Left ventricle myocardium inferior (tissue), 1 donor: ENCODE measurements around the gene TMBIM4. TPM values are rescaled to one million over a fixed set of nuclear protein-coding genes. Genes with fewer than 3 reads are reported as not detected.

ENCODE experiments used
- DNase-seq: peaks from one replicate; pipeline ENCODE4 v3.0.0-alpha.2; 2020
- H3K27ac ChIP-seq: fragments of 200-600 bp; replicated peaks from 2 replicates; pipeline ENCODE4 v1.8.0; 2021
- H3K27me3 ChIP-seq: fragments of 200-600 bp; 2 replicates; pipeline ENCODE4 v1.8.0; 2021; ENCODE audit warnings: low read depth
- H3K36me3 ChIP-seq: fragments of 200-600 bp; 2 replicates; pipeline ENCODE4 v1.8.0; 2021
- H3K4me1 ChIP-seq: fragments of 200-600 bp; 2 replicates; pipeline ENCODE4 v1.8.0; 2021
- H3K4me3 ChIP-seq: fragments of 200-600 bp; 2 replicates; pipeline ENCODE4 v1.8.0; 2021; ENCODE audit warnings: mild to moderate bottlenecking, moderate library complexity
- H3K9me3 ChIP-seq: fragments of 200-600 bp; replicated peaks from 2 replicates; pipeline ENCODE4 v1.8.0; 2021
- intact Hi-C: fragments of 100-400 bp; cut with micrococcal nuclease; formaldehyde crosslinking; loops from one replicate; pipeline ENCODE4 v1.11.0; 2022
- total RNA-seq: library from RNA; stranded (reverse); fragmentation: NEBNext Ultra II Directional; extraction: Animal tissue kit (Norgen Biotek cat#: 25700); gene quantifications from one replicate; pipeline ENCODE4 v1.2.1, GENCODE V29; 2021
- TF ChIP-seq, protein P1 (sequence below): fragments of 200-600 bp; IDR thresholded peaks from 2 replicates; pipeline ENCODE4 v1.8.0; 2021; ENCODE audit warnings: antibody characterized with exemption, mild to moderate bottlenecking, borderline replicate concordance
- donor health status: DM: no; HTN: yes; CAD: no; lungs with severe emphysema.

Gene TMBIM4
- total RNA-seq, 1 donor from 2014 or later = 74.5 TPM

DNA sequence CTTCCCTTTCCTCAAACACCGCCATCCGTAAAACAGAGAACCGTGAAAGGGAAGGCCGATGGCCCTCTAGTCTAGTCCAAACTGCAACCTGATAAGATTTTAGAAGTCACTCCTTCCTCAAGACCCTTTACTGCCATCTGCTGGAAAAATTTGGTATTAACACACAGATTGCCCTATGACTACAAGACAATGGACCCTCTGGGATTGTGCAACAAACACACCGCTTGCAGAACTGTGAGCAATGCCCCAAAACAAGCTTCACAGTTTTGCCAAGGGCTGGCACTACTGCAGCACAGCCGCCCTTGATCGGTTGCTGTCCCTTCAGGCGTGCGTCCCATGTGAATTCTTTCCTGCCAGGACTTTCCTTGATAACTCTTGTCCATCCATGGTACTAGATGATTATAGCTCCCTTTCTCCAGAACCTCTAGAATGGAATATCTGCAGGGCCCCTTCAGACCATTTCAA, 62.3 kb downstream of the TMBIM4 start:
- DNase-seq = no peak

DNA sequence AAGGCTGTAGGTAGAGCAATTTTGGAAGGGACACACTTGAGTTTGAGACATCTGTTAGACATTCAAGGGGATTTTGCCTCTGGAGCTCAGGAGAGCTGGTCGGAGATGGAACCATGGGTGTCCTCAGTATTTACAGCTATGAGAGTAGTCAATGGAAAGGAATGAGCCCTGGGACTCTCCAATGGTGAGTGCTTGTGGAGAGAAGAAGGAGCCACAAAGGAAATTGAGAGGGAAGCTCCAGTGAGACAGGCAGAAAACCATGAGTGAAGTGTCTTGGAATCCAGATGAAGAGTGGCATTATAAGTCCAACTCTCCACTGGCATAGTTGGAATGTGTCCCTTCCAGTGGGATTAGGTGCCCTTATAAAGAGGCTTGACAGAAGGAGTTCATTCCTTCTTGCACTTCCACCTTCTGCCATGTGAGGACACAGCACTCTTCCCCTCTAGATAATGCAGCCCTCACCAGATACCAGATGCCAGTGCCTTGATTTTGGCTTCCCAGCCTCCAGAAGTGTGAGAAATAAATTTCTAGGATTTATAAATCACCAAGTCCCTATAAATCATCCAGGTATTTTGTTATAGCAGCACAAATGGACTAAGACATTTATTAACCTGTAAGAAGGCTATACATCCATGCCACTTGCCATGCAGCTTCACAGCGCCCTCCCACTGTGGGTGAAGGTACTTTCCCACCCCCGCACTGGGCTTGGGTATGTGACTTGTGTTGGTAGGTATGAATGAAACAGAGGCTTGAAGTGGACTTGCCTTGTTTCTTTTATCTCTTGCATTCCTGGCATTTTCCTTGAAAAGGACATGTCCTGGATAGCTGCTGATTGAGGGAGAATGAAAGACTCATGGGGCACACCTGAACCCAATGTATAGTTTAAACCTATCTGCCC, 66.5 kb downstream of the TMBIM4 start:
- DNase-seq = no peak
- Histone ChIP-seq H3K9me3 (peaks cover 6% of the 10 kb centered on the region), H3K27ac (no peak overlapping the region), H3K4me1 (peaks cover 3% of the 10 kb centered on the region), H3K36me3 (no peaks in the 10 kb centered on the region), H3K4me3 (no peak overlapping the region), H3K27me3 (peaks cover 23% of the 10 kb centered on the region)
- intact Hi-C loops = loop anchor here (10.0 kb wide), 1 partner anchor 1208 kb away; no protein-coding TSS in a partner anchor
- TF ChIP-seq, protein P1, sequence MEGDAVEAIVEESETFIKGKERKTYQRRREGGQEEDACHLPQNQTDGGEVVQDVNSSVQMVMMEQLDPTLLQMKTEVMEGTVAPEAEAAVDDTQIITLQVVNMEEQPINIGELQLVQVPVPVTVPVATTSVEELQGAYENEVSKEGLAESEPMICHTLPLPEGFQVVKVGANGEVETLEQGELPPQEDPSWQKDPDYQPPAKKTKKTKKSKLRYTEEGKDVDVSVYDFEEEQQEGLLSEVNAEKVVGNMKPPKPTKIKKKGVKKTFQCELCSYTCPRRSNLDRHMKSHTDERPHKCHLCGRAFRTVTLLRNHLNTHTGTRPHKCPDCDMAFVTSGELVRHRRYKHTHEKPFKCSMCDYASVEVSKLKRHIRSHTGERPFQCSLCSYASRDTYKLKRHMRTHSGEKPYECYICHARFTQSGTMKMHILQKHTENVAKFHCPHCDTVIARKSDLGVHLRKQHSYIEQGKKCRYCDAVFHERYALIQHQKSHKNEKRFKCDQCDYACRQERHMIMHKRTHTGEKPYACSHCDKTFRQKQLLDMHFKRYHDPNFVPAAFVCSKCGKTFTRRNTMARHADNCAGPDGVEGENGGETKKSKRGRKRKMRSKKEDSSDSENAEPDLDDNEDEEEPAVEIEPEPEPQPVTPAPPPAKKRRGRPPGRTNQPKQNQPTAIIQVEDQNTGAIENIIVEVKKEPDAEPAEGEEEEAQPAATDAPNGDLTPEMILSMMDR = no peak

More for the DNA sequence above, 62.3 kb downstream of the TMBIM4 start:
- no peaks in the 10 kb centered on the region for H3K36me3 ChIP-seq
- no peak overlapping the region for H3K27ac ChIP-seq
- intact Hi-C loops = loop anchor here (10.0 kb wide), 1 partner anchor 1213 kb away; no protein-coding TSS in a partner anchor
- H3K4me1 ChIP-seq = peaks cover 3% of the 10 kb centered on the region
- no peaks in the 10 kb centered on the region for H3K9me3 ChIP-seq
- H3K27me3 ChIP-seq = peaks cover 6% of the 10 kb centered on the region
- H3K4me3 ChIP-seq = no peak overlapping the region
- TF ChIP-seq, protein P1 = peak; percentile 87

DNA sequence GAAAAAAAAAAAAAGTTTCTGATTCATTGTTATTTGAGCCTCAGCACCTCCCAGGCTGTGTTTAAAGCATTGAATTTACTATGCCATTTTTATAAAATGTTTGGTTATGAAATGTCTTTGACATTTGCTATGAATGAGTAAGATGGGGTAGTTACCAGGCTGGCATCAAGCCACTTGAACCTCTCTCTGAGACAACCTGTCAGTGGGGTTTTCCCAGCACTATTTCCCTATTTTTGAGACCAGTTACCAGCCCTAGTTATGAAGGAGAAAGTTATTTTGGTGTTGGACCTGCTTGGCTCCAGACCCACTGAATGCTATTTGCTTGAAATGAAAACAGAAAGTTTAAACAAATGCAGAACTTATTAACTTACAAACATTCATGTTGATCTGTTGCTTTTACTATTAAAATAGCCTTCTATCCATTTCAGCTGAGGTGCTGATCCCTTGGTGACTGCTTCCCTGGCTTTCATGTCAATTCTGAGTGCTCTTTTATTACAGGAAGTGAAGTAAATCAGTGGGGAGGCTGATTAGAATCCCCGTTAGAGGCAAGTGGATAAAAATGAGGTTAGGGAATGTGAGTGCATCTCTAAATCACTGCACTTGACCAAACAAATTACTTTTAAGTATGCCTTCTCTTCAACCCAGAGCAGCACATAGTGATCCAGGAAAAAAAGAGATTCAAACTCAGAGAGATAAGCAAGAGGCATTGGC, 77.1 kb downstream of the TMBIM4 start:
- H3K4me3 ChIP-seq = no peak overlapping the region
- no peak overlapping the region for H3K27ac ChIP-seq
- H3K27me3 ChIP-seq = no peaks in the 10 kb centered on the region
- peaks cover 4% of the 10 kb centered on the region for H3K9me3 ChIP-seq
- no peak for DNase-seq
- no peaks in the 10 kb centered on the region for H3K4me1 ChIP-seq
- H3K36me3 ChIP-seq = no peaks in the 10 kb centered on the region
- TF ChIP-seq, protein P1 = no peak
- intact Hi-C loops = loop anchor here (10.0 kb wide), 1 partner anchor 528 kb away; no protein-coding TSS in a partner anchor

DNA sequence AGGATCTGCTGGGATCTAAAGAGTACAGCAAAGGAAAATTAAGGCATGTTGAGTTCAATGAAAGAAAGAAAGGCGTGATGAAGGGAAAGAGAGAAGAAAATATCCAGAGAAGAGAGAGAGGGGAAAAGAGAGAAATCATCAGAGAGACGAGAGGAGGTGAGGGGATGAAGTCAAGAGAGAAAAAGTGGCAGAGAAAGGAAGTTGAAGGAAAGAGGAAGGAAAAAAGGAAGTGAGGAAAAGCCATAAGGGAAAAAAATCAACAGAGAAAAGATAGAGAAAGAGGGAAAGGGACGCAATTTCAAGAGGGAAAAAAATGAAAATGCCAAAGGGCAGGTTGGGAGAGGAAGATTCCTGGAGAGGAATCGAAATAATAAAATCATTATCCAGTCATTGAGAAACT, 79.6 kb downstream of the TMBIM4 start:
- intact Hi-C loops = loop anchor here (10.0 kb wide), 1 partner anchor 525 kb away; no protein-coding TSS in a partner anchor
- Histone ChIP-seq H3K27ac (no peak overlapping the region), H3K27me3 (no peaks in the 10 kb centered on the region), H3K36me3 (no peaks in the 10 kb centered on the region), H3K4me3 (no peak overlapping the region), H3K9me3 (no peaks in the 10 kb centered on the region), H3K4me1 (no peaks in the 10 kb centered on the region)
- TF ChIP-seq, protein P1 = no peak
- DNase-seq = no peak

DNA sequence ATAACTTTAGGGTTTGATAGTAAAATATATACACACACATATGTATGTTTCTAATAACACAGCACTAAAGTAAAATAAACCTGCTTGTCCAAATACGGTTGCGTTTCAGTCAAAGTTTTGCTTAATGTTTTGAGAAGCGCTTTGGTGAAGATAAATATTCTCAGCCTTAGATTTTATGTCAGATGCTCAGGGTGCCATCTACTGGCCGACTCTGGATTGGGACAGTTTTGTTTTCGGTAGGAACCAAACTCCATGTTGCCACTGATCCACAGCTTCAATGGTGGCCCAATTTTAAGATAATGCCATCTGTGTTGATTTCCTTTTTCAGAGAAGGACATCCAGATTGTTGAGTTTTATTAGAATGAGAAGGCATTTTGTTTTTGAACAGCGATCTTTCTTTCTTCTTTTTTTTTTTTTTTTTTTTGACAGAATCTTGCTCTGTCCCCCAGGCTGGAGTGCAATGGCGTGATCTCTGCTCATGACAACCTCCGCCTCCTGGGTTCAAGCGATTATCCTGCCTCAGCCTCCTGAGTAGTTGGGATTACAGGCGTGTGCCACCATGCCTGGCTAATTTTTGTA, 82.3 kb downstream of the TMBIM4 start:
- no peak overlapping the region for H3K27ac ChIP-seq
- intact Hi-C loops = no loop called here
- no peaks in the 10 kb centered on the region for H3K36me3 ChIP-seq
- H3K27me3 ChIP-seq = no peaks in the 10 kb centered on the region
- no peaks in the 10 kb centered on the region for H3K4me1 ChIP-seq
- H3K4me3 ChIP-seq = no peak overlapping the region
- H3K9me3 ChIP-seq = peaks cover 19% of the 10 kb centered on the region
- TF ChIP-seq, protein P1 = peak; percentile 81
- peak; percentile 49 for DNase-seq
